ENCODE measurements around the gene HIKESHI.

The HIKESHI gene

DNA sequence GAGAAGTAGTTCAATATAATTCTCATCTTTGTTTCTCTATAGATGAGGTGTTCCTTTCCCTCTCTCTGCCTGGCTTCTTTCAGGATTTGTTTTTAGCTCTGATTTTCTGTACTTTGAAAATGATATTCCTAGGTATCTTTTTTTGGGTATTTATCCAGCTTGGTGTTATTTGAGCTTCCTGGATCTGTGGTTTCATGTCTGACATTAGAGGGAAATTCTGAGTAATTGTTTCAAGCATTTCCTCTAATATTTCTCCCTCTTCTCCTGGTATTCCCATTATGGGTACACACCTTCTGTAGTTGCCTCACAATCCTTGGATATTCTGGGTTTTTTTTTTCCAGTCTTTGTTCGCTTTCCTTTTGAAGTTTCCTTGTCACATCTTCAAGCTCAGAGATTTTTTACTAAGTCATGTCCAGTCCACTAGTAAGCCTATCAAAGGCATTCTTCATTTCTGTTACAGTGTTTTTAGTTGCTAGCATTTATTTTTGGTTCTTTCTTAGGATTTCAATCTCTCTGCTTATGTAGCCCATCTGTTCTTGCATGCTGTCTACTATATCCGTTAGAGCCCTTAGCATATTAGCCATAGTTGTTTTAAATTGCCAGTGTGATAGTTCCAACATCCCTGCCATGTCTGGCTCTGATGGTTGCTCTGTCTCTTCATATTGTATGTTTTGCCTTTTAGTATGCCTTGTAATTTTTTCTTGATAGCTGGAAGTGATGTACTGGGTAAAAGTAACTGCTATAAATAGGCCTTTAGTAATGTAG, 78.4 kb downstream of the HIKESHI start:
- no peak for DNase-seq

DNA sequence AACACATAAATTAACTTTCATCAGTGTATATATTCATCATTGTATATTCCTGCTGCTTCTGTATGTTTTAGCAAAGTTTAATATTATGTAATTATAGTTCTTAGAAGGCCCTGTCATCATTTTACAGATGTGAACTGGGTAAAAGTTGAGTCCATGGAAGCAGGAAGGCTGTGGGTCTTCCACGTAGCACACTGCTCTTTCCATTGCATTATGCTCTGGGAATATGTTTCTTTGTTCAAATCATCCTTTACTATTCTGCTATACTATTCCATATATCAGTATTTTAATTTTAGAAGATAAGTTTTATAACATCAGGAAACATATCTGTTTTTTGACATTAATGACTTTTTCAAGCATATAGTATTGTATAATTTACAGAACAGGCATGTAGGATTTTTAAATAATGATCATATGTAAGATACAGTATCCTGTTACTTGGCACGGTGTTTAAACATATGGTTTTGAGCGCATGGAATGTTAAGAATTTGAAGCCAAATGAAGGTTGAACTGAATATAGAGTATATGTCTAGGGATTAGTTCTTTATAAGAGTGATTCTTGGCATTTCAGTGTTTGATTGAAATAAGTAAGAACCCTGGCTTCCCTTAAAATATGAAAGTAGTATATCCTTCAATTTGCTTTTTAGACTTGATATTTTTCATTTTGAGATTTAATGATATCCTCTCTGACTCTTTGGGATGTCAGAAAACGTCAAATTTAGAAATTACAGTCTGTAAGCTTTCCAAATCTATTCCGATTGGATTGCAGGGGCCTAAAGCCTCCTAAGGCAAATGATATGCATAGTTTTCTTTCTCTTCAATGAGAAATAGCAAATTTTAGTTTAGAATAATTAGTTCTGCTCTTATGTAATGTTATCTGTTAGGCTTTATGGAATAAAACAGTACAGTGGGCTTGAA, 81.3 kb downstream of the HIKESHI start:
- no peak for DNase-seq

DNA sequence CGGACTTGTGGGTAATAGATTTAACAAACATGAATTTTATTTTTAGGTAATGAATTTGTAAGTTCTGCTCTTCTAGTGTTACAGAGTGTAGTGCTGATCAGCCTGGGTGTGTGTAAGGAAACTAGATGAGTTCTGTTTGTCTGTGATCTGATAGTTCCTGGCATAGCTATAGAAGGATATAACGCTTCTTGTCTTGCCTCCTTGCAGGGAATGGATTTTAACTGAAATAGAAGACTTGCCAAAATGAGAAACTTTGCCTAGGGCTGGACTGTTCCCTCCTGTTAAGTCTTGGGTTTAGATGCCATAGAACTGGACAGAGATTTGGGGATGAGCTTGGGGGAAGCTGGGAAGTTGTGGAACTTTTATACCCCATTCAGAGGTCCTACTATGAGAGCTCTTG, 84.2 kb downstream of the HIKESHI start:
- no peak for DNase-seq

DNA sequence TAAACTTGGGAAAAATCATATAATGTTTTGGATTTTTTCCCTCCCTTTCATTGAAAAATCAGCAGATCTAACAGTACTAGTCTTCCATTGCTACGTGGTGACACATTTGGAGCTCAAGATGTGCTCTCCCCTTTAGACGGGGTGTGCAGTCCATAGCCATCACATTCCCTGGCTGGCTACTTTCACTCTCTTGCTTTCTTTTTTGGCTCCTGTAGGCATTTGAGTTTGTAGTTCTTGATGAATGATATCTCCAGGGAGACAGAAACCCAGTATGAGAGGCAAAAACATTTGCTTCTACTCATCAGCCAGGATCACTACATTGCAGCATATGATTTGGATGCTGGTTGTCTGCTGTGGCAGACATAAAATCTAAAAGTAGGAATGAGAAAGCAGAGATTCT, 84.7 kb downstream of the HIKESHI start:
- no peak for DNase-seq

DNA sequence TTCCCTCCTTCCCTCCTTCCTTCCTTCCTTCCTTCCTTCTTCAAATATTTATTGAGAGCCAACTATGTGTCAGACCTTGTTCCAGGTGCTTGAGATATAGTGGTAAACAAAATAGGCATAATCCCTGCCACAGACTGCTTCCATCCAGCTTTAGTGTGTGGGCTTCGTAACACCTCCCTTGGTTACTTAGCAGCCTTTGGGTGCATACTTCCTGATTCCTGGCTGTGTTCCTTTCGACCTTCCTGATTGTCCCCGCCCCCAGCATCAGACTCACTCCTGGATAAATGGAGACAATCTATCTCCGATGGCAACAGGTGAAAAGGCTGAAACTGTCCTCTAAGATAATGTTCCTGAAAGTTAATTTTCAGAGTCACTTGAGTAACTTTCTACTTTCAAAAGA, 86.2 kb downstream of the HIKESHI start:
- no peak for DNase-seq

DNA sequence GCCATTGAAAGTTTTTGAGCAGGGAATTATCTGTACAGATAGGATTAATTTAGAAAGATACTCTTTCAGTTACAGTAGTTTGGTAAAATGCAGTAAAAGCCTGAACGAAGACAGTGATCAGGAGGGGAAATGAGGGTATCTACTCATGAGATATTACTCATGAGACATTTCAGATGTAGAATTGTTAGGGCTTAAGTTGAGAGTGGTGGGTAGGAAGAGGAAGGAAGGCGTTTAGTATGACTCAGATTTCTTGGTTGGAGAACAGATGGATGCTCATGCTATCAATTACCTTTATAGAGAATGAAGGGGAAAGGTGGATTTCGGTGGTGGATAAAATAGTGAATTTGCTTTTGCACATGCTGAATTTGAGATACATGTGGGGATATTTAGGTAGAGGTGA, 88.4 kb downstream of the HIKESHI start:
- DNase-seq = no peak

DNA sequence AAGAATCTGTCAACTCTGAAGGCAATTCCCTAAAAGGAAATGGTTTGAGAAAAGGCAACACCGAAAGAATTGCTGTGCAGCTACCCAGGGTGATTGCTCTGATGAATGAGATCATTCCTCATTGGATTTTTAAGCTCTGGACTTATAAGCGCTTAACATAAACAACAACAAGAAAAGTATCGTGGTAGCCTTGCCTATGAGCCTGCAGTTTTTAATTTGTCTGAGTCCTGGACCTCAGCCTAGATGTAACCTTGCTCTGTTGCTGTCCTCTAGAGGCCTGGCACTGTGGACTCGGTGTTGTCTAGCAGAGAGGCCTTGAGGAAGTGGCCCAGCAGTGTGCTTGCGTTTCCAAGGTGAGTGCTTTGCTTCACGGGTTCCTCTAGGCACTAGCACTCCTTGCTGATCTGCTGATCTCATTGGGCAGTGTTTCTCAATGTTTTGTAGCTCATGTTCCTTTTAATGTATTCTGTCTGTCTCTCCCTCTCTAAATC, 93.1 kb downstream of the HIKESHI start:
- no peak for DNase-seq

Data from activated CD4-positive, alpha-beta T cell treated with anti-CD3 and anti-CD28 coated beads, Interleukin-10, Interleukin-2, amounts not matched to agents 100 ng/mL and 50 ng/mL, durations not matched to agents 16 hours and 8 hours (primary cell).